ENCODE data around the gene IL11RA.

Gene IL11RA

GRCh38 chr9:34612788-34613390, 39.1 kb upstream of the IL11RA start:
- Histone ChIP-seq H3K79me2 (ENCODE audit: insufficient read depth, low read depth) (peaks cover 8% of the 10 kb centered on the region; the same call in 1 of the 2 replicates), H4K20me1 (ENCODE audit: insufficient read depth) (no peaks in the 10 kb centered on the region), H3K36me3 (ENCODE audit: insufficient read depth) (no peaks in the 10 kb centered on the region), H2AFZ (ENCODE audit: low read depth) (peak overlapping the region; percentile 74), H3K4me2 (peak overlapping the region; percentile 91), H3K27me3 (ENCODE audit: insufficient read depth, low read depth) (no peaks in the 10 kb centered on the region), H3K27ac (peak overlapping the region; percentile 19; the same call in 1 of the 2 replicates), H3K4me1 (ENCODE audit: low read depth, poor library complexity, severe bottlenecking) (peaks cover 6% of the 10 kb centered on the region), H3K9ac (peak overlapping the region; percentile 89; the same call in 1 of the 2 replicates), H3K4me3 (IDR thresholded peaks at IDR 0.05; ENCODE audit: insufficient read depth, low read depth, low read length) (no peak overlapping the region)
- TF ChIP-seq CTCF (conservative IDR thresholded peaks at IDR 0.05; ENCODE audit: low read depth, low read length): peak; percentile 87

GRCh38 chr9:34615132-34615531, 36.9 kb upstream of the IL11RA start:
- peaks cover 25% of the 10 kb centered on the region for H3K4me1 ChIP-seq (ENCODE audit: low read depth, poor library complexity, severe bottlenecking)
- H3K36me3 ChIP-seq (ENCODE audit: insufficient read depth): no peaks in the 10 kb centered on the region
- H3K4me3 ChIP-seq (IDR thresholded peaks at IDR 0.05; ENCODE audit: insufficient read depth, low read depth, low read length): no peak overlapping the region
- H4K20me1 ChIP-seq (ENCODE audit: insufficient read depth): no peaks in the 10 kb centered on the region
- no peak overlapping the region for H3K4me2 ChIP-seq
- H3K79me2 ChIP-seq (ENCODE audit: insufficient read depth, low read depth): peaks cover 15% of the 10 kb centered on the region
- H2AFZ ChIP-seq (ENCODE audit: low read depth): no peak overlapping the region
- no peak for TF ChIP-seq CTCF (conservative IDR thresholded peaks at IDR 0.05; ENCODE audit: low read depth, low read length)
- no peak overlapping the region for H3K27ac ChIP-seq
- H3K9ac ChIP-seq: no peak overlapping the region
- no peaks in the 10 kb centered on the region for H3K27me3 ChIP-seq (ENCODE audit: insufficient read depth, low read depth)

- peak within 1 kb of the TSS; percentile 68 for H2AFZ ChIP-seq (ENCODE audit: low read depth)
- no peak for TF ChIP-seq CTCF (conservative IDR thresholded peaks at IDR 0.05; ENCODE audit: low read depth, low read length)
- peaks cover 24% of the 10 kb centered on the region for H3K4me1 ChIP-seq (ENCODE audit: low read depth, poor library complexity, severe bottlenecking)
- H3K27me3 ChIP-seq (ENCODE audit: insufficient read depth, low read depth): no peaks in the 10 kb centered on the region
- no peak within 1 kb of the TSS for H3K4me3 ChIP-seq (IDR thresholded peaks at IDR 0.05; ENCODE audit: insufficient read depth, low read depth, low read length)
- peak within 1 kb of the TSS; percentile 48 for H3K9ac ChIP-seq
- no peaks in the 10 kb centered on the region for H4K20me1 ChIP-seq (ENCODE audit: insufficient read depth)
- H3K36me3 ChIP-seq (ENCODE audit: insufficient read depth): no peaks in the 10 kb centered on the region
- peak within 1 kb of the TSS; percentile 95 for H3K4me2 ChIP-seq
- peaks cover 7% of the 10 kb centered on the region; the same call in 1 of the 2 replicates for H3K79me2 ChIP-seq (ENCODE audit: insufficient read depth, low read depth)
- no peak within 1 kb of the TSS for H3K27ac ChIP-seq
These were observed 31.7 kb upstream of the IL11RA start, which contains the start of gene DCTN3 for GRCh38 chr9:34620061-34620994. TSS of gene DCTN3 (minus strand) at chr9:34620495. CDS start at chr9:34620464, 31 bp downstream.

GRCh38 chr9:34623374-34624235, 28.4 kb upstream of the IL11RA start:
- no peak for TF ChIP-seq CTCF (conservative IDR thresholded peaks at IDR 0.05; ENCODE audit: low read depth, low read length)
- Histone ChIP-seq H3K4me3 (IDR thresholded peaks at IDR 0.05; ENCODE audit: insufficient read depth, low read depth, low read length) (no peak overlapping the region), H3K4me1 (ENCODE audit: low read depth, poor library complexity, severe bottlenecking) (peaks cover 18% of the 10 kb centered on the region), H3K79me2 (ENCODE audit: insufficient read depth, low read depth) (peaks cover 7% of the 10 kb centered on the region; the same call in 1 of the 2 replicates), H3K27ac (no peak overlapping the region), H2AFZ (ENCODE audit: low read depth) (no peak overlapping the region), H3K4me2 (no peak overlapping the region), H4K20me1 (ENCODE audit: insufficient read depth) (no peaks in the 10 kb centered on the region), H3K27me3 (ENCODE audit: insufficient read depth, low read depth) (peaks cover 32% of the 10 kb centered on the region), H3K36me3 (ENCODE audit: insufficient read depth) (no peaks in the 10 kb centered on the region), H3K9ac (no peak overlapping the region)
